Immature natural killer cell (primary cell): ENCODE measurements around the gene EFCAB11. TPM values are rescaled to one million over a fixed set of nuclear protein-coding genes. Genes with fewer than 3 reads are reported as not detected.

Experiments
- DNase-seq, 3 donors: peaks; one replicate each; pipeline ENCODE4 v3.0.0; 2022; ENCODE audit warnings: mixed read lengths in 1 of 3
- H3K27ac Mint-ChIP-seq, 6 donors: one replicate each; pipeline ENCODE4 v1.8.0; 2020; ENCODE audit warnings: mixed read lengths in 6 of 6, mild to moderate bottlenecking in 5 of 6, inconsistent platforms in 4 of 6, moderate library complexity in 3 of 6
- H3K27me3 Mint-ChIP-seq, 3 donors: one replicate each; pipeline ENCODE4 v1.8.0; 2020 to 2021; ENCODE audit warnings: low read depth in 3 of 3, mild to moderate bottlenecking in 3 of 3, mixed read lengths in 3 of 3, moderate library complexity in 3 of 3, inconsistent platforms in 1 of 3
- H3K36me3 Mint-ChIP-seq, 3 donors: one replicate each; pipeline ENCODE4 v1.8.0; 2020; ENCODE audit warnings: mixed read lengths in 3 of 3, inconsistent platforms in 2 of 3, mild to moderate bottlenecking in 2 of 3
- H3K4me1 Mint-ChIP-seq, 2 donors: one replicate each; pipeline ENCODE4 v1.8.0; 2020; ENCODE audit warnings: inconsistent platforms in 2 of 2, mild to moderate bottlenecking in 2 of 2, mixed read lengths in 2 of 2, moderate library complexity in 1 of 2
- H3K4me3 Mint-ChIP-seq, 5 donors: one replicate each; pipeline ENCODE4 v1.8.0; 2020; ENCODE audit warnings: mild to moderate bottlenecking in 5 of 5, mixed read lengths in 5 of 5, inconsistent platforms in 3 of 5, moderate library complexity in 3 of 5
- H3K9me3 Mint-ChIP-seq, 6 donors: one replicate each; pipeline ENCODE4 v1.8.0; 2020; ENCODE audit warnings: mild to moderate bottlenecking in 6 of 6, mixed read lengths in 6 of 6, inconsistent platforms in 4 of 6, moderate library complexity in 3 of 6
- polyA plus RNA-seq, 3 donors: library from polyadenylated mRNA; unstranded; fragments of 300-500 nt; fragmentation: Illumina TruSeq; gene quantifications; one replicate each; pipeline ENCODE4 v1.2.3, GENCODE V29; 2021

The EFCAB11 gene
- polyA plus RNA-seq, 3 donors from 2014 or later = 3.5 to 6.3 (median 6.1) TPM

- H3K27me3 Mint-ChIP-seq = peaks cover 11 to 21% (median 21%) of the 10 kb centered on the region in 3 donors
- no peaks in the 10 kb centered on the region for H3K9me3 Mint-ChIP-seq
- peak overlapping the region in 1 of 5 donors; percentile 97 for H3K4me3 Mint-ChIP-seq
- peaks cover 7 to 19% (median 12%) of the 10 kb centered on the region in 3 donors for H3K36me3 Mint-ChIP-seq
- no peak for DNase-seq
- H3K27ac Mint-ChIP-seq = no peak overlapping the region
- H3K4me1 Mint-ChIP-seq = peaks cover 30 to 39% of the 10 kb centered on the region in 2 donors
Observed at GRCh38 chr14:89952576-89952975, 2.0 kb downstream of the EFCAB11 start.

- Mint-ChIP-seq H3K36me3 (peaks cover 7 to 19% (median 12%) of the 10 kb centered on the region in 3 donors), H3K4me1 (no peaks in the 10 kb centered on the region), H3K27me3 (peaks cover 3 to 4% (median 3%) of the 10 kb centered on the region in 3 donors), H3K4me3 (no peak overlapping the region), H3K27ac (no peak overlapping the region), H3K9me3 (no peaks in the 10 kb centered on the region)
- no peak for DNase-seq
Observed at GRCh38 chr14:89947344-89947743, 7.2 kb downstream of the EFCAB11 start.

GRCh38 chr14:89941830-89942377 lies 12.6 kb downstream of the EFCAB11 start:
- Mint-ChIP-seq H3K4me1 (no peaks in the 10 kb centered on the region), H3K4me3 (no peak overlapping the region), H3K27me3 (peaks cover 3 to 6% (median 3%) of the 10 kb centered on the region in 3 donors)

GRCh38 chr14:89936654-89937185 lies 17.8 kb downstream of the EFCAB11 start:
- H3K4me1 Mint-ChIP-seq = no peaks in the 10 kb centered on the region
- no peak for DNase-seq
- no peaks in the 10 kb centered on the region for H3K9me3 Mint-ChIP-seq

More at GRCh38 chr14:89941830-89942377, 12.6 kb downstream of the EFCAB11 start:
- no peak for DNase-seq
- H3K27ac Mint-ChIP-seq = no peak overlapping the region
- no peaks in the 10 kb centered on the region for H3K36me3 Mint-ChIP-seq
- H3K9me3 Mint-ChIP-seq = no peaks in the 10 kb centered on the region

GRCh38 chr14:89933002-89933401 lies 21.5 kb downstream of the EFCAB11 start:
- H3K4me1 Mint-ChIP-seq = no peaks in the 10 kb centered on the region
- H3K4me3 Mint-ChIP-seq = no peak overlapping the region
- H3K36me3 Mint-ChIP-seq = peaks cover 9 to 13% (median 9%) of the 10 kb centered on the region in 3 donors
- no peak for DNase-seq
- no peak overlapping the region for H3K27ac Mint-ChIP-seq
- H3K9me3 Mint-ChIP-seq = no peaks in the 10 kb centered on the region
- no peaks in the 10 kb centered on the region for H3K27me3 Mint-ChIP-seq

More at GRCh38 chr14:89936654-89937185, 17.8 kb downstream of the EFCAB11 start:
- Mint-ChIP-seq H3K36me3 (peaks cover 0 to 4% (median 3%) of the 10 kb centered on the region in 3 donors), H3K27ac (no peak overlapping the region), H3K4me3 (no peak overlapping the region), H3K27me3 (peaks cover 0 to 2% (median 0%) of the 10 kb centered on the region in 3 donors)

- H3K36me3 Mint-ChIP-seq = peaks cover 6 to 9% (median 8%) of the 10 kb centered on the region in 3 donors
- DNase-seq = no peak
- no peaks in the 10 kb centered on the region for H3K9me3 Mint-ChIP-seq
- H3K4me3 Mint-ChIP-seq = no peak overlapping the region
- no peak overlapping the region for H3K27ac Mint-ChIP-seq
- H3K27me3 Mint-ChIP-seq = no peaks in the 10 kb centered on the region
- peaks cover 6 to 12% of the 10 kb centered on the region in 2 donors for H3K4me1 Mint-ChIP-seq
Observed at GRCh38 chr14:89927186-89927865, 27.2 kb downstream of the EFCAB11 start.

GRCh38 chr14:89926694-89927093 lies 27.8 kb downstream of the EFCAB11 start:
- no peak for DNase-seq
- no peak overlapping the region for H3K4me3 Mint-ChIP-seq
- peaks cover 11 to 18% of the 10 kb centered on the region in 2 donors for H3K4me1 Mint-ChIP-seq
- H3K27me3 Mint-ChIP-seq = no peaks in the 10 kb centered on the region
- peaks cover 6 to 9% (median 8%) of the 10 kb centered on the region in 3 donors for H3K36me3 Mint-ChIP-seq
- H3K9me3 Mint-ChIP-seq = no peaks in the 10 kb centered on the region
- H3K27ac Mint-ChIP-seq = no peak overlapping the region

GRCh38 chr14:89924268-89924667 lies 30.3 kb downstream of the EFCAB11 start:
- no peaks in the 10 kb centered on the region for H3K27me3 Mint-ChIP-seq
- H3K9me3 Mint-ChIP-seq = no peaks in the 10 kb centered on the region
- no peak overlapping the region for H3K27ac Mint-ChIP-seq
- no peaks in the 10 kb centered on the region for H3K36me3 Mint-ChIP-seq
- no peak overlapping the region for H3K4me3 Mint-ChIP-seq
- DNase-seq = no peak
- H3K4me1 Mint-ChIP-seq = peaks cover 15 to 28% of the 10 kb centered on the region in 2 donors

- peak overlapping the region in 3 of 5 donors; percentile 0 to 18 (median 4) for H3K4me3 Mint-ChIP-seq
- H3K9me3 Mint-ChIP-seq = no peaks in the 10 kb centered on the region
- H3K27me3 Mint-ChIP-seq = peaks cover 0 to 2% (median 2%) of the 10 kb centered on the region in 3 donors
- H3K27ac Mint-ChIP-seq = peak overlapping the region in 3 of 6 donors; percentile 2 to 59 (median 22)
- DNase-seq = peak in 1 of 3 donors; percentile 6
- peaks cover 0 to 4% (median 0%) of the 10 kb centered on the region in 3 donors for H3K36me3 Mint-ChIP-seq
- peaks cover 15 to 28% of the 10 kb centered on the region in 2 donors for H3K4me1 Mint-ChIP-seq
Observed at GRCh38 chr14:89922031-89922907, 32.3 kb downstream of the EFCAB11 start.

GRCh38 chr14:89921346-89921745 lies 33.2 kb downstream of the EFCAB11 start:
- Mint-ChIP-seq H3K9me3 (no peaks in the 10 kb centered on the region), H3K27me3 (peaks cover 0 to 4% (median 2%) of the 10 kb centered on the region in 3 donors), H3K27ac (peak overlapping the region in 2 of 6 donors; percentile 42 to 82), H3K36me3 (peaks cover 0 to 4% (median 0%) of the 10 kb centered on the region in 3 donors), H3K4me3 (peak overlapping the region in 1 of 5 donors; percentile 39), H3K4me1 (peaks cover 15 to 28% of the 10 kb centered on the region in 2 donors)
- no peak for DNase-seq

- peaks cover 0 to 4% (median 0%) of the 10 kb centered on the region in 3 donors for H3K36me3 Mint-ChIP-seq
- no peaks in the 10 kb centered on the region for H3K9me3 Mint-ChIP-seq
- H3K27me3 Mint-ChIP-seq = peaks cover 0 to 4% (median 4%) of the 10 kb centered on the region in 3 donors
Observed at GRCh38 chr14:89920056-89920455, 34.5 kb downstream of the EFCAB11 start.

GRCh38 chr14:89918721-89919120 lies 35.8 kb downstream of the EFCAB11 start:
- no peak for DNase-seq
- peaks cover 15 to 28% of the 10 kb centered on the region in 2 donors for H3K4me1 Mint-ChIP-seq
- H3K4me3 Mint-ChIP-seq = no peak overlapping the region
- no peaks in the 10 kb centered on the region for H3K9me3 Mint-ChIP-seq
- H3K27ac Mint-ChIP-seq = peak overlapping the region in 1 of 6 donors; percentile 1
- peaks cover 0 to 9% (median 4%) of the 10 kb centered on the region in 3 donors for H3K27me3 Mint-ChIP-seq
- H3K36me3 Mint-ChIP-seq = peaks cover 0 to 4% (median 0%) of the 10 kb centered on the region in 3 donors

More at GRCh38 chr14:89920056-89920455, 34.5 kb downstream of the EFCAB11 start:
- no peak for DNase-seq
- no peak overlapping the region for H3K27ac Mint-ChIP-seq
- no peak overlapping the region for H3K4me3 Mint-ChIP-seq
- peaks cover 15 to 28% of the 10 kb centered on the region in 2 donors for H3K4me1 Mint-ChIP-seq
